HG03039 (cell line): Measurements from ENCODE around the gene PSMA7.

Experiments
- ATAC-seq: cut with Tn5 transposase; IDR thresholded peaks from one replicate; pipeline ENCODE4 v1.9.1; 2021; ENCODE audit warnings: mild to moderate bottlenecking, moderate library complexity; ENCODE audit not compliant: unreplicated experiment

The PSMA7 gene

DNA sequence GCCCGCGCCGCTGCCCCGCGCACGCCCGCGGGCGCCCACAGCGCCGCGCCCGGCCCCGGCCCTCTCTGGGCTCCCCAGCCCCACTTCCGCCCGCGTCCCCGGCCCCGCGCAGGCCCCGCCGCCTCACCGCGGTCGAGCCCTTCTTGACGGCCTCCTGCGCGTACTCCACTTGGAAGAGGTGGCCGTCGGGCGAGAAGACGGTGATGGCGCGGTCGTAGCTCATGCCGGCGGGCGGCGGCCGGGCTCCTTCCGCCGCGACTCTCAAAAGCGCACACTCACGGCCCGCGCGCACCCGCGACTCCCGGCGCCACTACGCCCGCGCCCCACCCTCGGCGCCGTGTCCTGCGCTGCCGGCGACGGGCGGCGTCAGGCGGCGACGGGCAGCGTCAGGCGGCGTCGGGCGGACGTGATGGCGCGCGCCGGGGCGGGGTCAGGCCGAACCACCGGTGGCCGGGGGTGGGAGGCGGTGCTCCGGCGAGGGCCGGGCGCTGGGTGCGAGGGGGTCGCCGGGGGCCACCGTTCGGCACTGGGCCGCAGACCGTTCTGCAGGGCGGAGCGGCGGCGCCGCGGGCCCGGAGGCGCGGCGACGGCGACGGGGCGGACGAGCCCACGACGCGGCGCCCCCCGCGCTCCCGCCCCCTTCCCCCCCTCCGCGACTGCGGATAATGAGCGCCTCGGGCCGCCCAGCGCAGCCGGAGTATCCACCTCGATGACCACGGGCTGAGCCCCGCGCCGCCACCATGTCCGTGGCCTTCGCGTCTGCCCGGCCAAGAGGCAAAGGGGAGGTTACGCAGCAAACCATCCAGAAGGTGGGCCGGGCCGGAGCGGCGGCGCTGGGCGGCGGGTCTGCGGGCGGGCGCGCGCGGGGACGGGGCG lies at the start of gene PSMA7, which contains the start of gene SS18L1:
TSS of gene PSMA7 (minus strand) at position 314 of the 876 bp plus-strand sequence. CDS start at position 223, 91 bp downstream.
TSS of gene SS18L1 (plus strand) at position 689 of the 876 bp plus-strand sequence. CDS start at position 741, 52 bp downstream.
- ATAC-seq, result peak; percentile 67

DNA sequence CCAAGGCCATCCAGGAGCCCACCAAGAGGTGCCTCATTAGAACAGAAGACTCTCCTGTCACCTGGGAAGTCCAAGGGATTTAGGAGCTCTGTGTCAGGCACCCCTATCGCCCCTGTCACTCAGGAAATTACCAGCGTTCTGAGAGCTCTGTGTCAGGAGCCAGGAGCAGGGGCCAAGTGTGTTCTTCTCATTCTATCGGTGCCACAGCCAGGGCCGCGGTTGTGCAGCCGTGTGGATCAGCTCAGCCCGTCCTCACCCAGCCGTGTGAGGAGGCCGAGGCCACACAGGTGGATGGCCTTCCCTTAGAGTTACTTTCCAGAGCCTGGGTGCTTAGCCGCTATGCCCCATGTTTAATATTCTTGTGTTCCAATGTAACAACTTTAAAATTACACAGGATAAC lies 49.4 kb upstream of the PSMA7 start:
- no peak for ATAC-seq

DNA sequence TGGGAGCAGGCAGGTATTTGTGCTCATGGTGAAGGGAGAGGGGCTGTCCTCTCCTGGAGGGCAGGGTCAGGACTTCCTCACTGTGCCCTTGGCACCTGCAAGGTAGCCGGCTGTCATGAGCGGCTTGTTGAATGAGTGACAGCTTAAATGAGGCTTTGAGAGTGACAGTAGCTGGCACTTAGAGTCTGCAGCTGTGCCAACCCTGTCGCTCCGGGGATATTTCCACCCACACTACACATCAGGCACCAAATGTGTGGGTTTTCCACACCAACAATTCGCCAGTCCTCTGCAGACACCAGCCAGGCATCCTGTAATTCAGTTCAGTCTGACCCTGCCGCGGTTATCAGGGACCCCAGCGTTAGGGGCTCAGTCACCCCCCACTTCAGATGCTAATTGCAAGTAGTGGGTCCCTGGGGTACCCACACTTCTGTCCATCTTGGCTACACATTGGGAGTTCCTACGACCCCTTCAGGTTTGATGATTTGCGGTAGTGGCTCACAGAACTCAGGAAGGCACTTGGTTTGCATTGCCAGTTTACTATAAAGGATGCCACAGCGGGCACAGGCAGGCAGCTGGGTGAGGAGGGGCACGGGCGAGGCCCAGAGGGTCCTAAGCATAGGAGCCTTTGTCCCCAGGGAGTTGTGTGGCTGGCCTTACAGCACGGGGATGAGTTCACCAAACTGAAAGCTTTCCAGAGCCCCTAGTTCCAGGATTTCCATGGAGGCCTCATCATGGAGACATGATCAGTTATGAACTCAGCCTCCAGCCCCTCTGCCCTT lies 48.8 kb upstream of the PSMA7 start:
- no peak for ATAC-seq

DNA sequence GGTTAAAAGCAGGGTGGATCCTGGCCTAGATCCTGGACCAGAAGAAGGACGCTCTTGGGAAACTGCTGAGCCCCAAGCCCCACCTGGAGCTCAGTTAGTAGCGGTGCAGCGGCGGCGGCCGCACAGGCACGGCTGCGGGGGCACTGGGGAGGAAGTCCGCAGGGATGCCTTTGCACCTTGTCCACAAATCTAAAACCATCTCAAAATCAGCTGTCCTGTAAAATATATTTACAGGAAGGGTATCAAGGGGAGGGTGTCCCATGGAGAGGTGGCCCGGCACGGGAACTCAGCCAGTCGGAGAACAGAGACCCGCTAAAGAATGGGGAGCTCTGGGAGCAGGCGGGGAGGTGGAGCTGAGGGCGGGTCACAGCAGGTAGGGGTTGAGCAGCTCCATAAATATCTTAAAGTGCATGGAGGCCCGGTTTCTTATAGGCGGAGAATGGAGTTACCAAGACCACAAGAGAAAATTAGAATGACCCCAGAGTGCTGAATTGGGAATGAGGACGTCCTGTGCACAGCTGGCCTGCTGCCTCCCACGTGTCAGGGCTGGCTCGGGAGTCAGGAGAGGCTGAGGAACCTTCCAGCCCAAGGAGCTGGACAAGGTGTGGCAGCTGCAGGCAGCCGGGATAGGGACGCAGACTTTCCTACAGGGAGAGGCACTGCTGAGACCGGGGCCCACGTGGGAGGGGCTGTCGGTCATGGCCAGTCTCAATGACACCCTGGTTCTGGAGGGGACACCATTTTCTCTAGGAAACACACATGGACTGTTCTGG lies 47.6 kb upstream of the PSMA7 start:
- ATAC-seq, result no peak

DNA sequence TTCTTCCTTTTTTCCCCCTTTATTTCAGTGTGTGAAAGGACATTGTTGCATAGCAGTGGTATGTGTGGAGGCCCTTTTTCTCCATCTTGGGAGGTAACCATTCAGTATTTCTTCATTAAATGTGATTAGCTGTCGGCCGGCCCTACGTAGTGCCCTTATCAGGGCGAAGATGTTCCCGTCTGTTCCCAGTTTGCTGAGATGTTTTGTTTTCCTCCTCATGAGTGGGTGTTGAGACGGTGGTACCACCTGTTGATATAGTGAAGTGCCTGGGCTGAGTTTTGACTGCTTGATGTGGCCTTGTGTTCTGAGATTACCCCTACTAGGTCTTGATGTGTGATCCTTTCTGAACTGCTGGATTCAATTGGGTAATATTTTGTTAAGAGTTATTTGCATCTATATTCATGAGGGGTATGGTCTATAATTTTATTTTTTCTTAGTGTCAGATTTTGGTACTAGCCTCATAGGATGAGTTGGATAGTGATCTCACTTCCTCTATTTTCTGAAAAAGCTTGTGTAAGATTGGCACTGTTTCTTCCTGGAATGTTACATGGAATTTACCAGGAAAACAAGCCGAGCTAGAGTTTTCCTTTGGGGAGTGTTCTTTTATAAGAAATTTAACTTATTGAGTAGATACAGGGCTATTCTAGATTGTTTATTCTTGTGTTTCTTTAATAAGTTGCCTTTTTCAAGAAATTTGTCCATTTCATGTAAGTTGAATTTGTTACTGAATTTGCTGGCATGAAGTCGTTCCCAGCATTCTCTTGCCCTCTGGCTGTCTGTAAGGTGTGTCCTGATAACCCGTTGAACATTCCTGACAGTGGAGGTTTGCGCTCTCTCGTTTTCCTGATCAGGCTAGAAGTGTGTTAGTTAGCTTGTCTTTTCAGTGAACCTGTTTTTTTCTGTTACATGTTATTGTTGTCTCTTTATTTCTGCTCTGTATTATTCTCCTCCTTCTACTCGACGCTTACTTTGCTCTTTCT lies 44.0 kb upstream of the PSMA7 start:
- ATAC-seq, result no peak

DNA sequence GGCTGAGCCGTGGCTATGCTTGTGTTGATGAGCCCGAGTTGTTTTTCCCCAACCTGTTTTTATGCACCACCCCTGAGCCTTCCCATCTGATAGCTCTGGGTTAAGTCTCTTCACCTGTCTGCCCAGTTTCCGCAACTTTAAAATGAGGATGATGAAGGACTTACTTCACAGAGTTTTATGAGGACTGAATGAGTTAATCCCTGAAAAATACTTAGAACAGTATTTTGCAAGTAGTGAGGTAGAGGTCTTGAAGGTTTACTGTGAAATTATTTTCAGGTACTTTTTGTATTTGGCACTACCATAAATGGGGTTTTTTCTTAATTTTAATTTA lies 42.9 kb upstream of the PSMA7 start:
- ATAC-seq, result no peak

DNA sequence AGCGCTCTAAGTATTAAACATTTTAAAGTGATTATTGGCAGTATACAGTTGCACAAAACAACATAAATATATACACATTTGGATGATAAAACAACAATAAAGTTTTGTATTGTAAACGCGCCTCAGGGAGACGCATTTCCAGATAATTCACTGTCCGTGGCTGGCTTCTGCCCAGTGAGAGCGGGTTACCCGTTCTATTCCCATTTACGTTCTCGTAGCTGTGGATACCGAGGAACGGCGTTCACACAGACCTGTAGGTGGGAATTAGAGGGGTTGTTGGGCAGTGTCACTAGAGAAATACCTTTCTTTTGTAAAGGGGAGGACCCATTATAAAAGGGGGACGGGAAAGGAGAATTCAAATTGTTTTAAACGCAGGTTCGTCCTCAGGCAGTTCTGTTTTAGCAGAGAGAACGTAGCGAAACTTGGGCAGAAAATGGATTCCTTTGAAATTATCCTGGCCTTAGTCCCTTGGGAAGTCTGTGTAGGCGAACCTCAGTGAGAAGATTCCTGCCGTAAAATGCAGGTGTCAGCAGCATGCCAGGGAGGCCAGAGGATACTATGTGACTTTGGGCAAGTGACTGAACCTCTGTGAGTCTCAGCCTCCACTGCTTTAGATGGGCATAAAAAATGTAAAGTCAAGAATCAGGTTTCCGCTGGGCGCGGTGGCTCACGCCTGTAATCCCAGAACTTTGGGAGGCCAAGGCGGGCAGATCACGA lies 40.4 kb upstream of the PSMA7 start:
- no peak for ATAC-seq

DNA sequence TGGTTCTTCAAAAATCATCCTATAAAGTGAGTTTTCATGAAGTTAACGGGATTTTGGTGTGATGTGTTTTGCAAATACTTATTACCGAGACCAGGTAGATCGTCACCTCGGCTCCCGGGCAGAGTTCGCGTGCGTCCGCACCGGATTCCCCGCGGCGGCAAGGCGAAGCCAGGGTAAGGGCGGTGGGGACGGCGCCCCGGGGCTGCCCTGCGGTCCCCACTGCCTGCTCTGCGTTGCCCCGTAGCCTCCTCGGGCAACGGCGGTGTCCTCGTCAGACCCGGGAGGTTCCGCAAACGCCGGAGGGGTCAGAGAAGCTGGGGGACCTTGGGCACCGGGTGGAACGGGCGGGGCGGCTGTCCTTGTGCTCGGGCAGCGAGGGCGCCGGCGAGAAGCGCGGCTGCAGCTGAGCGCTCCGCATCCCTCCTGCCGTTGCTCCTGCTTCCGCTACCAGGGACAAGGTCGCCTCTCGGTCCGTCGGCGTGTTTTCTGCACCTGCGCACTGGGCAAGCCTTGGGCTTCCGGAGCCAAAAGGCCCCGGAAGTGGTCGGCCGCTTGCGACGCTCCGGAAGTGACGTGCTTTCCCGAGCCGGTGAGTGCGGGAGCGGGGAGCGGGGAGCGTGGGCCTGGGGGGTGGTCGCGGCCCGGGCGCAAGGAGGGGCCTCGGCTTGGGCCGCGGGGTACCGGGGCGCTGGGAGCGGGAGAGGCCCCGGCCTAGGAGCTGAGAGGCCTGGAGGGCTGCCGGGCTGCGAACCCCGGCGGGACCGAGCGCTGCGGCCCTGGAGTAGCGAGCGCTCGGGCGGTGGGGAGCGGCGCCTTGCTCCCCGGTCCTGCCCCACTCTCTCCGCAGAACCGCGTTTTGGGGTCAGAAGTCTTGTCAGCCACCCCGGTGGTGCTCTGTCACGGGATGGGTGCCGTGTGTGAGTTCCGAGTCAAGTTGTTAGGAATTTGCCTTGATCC lies 39.6 kb upstream of the PSMA7 start, which contains the start of gene MTG2:
TSS of gene MTG2 (plus strand) at position 560 of the 957 bp plus-strand sequence. CDS start 10,393 bp downstream, outside the sequence.
- peak; percentile 88 for ATAC-seq

DNA sequence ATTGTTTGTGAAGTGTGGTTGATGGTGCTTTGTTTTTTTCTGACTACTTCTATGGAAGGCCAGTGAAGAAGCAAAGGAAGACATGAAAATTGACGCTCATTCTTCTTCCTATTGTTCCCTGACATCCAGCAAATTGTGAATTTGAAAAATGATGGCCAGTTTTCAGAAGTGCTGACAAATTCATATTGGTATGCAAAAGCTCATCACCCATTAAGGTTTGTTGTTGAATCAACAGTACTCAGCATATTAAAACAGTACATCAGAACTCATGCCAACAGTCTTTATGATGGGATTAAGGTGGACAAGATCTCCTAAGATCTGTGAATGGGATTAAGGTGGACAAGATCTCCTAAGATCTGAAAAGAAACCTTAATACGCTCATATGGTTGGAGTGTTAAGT lies 38.6 kb upstream of the PSMA7 start:
- no peak for ATAC-seq

DNA sequence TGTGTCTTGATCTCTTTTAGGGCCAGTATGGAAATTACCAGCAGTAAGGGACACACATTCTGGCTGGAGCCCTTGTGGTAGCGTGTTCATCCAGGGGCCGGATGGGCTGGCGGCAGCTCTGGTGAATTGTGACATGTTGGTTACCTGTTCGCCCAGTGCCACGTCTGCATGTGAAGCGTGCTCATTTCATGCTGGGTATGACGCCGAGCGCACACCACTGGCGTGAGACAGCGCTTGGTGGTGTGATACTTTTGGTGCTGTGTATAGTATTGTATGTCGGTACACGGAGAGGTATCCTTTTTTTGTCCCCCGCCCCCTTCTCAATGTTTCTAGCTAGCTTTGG lies 35.9 kb upstream of the PSMA7 start:
- ATAC-seq, result no peak

DNA sequence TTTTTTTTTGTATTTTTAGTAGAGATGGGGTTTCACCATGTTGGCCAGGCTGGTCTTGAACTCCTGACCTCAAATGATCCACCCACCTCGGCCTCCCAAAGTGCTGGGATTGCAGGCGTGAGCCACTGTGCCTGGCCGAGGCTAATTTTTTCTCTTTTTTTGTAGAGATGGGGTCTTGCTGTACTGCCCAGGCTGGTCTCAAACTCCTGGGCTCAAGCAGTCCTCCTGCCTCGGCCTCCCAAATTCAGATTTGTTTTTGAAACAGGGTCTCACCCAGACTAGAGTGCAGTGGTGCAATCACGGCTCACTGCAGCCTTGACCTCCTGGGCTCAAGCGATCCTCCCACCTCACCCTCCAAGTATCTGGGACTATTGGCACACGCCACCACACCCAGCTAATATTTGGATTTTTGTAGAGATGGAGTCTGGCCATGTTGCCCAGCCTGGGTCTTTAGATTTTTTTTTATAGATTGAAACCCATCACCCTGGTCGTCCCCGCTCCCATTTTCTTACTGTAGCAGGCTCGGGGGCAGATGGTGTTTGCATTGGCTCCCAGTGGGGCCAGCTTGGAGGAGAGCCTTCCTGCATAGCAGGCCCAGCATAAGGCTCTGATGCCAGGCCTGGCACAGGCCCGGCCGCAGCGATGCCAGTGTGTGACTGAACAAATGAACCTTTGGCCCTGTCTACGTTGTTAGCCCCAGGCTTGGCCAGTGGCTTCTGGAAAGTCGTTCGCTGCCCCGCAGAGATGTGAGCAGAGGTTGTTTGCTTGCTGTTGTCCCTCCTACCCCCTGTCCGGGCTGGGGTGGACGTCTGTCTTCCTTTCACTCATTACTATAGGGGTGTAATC lies 35.3 kb upstream of the PSMA7 start:
- ATAC-seq, result no peak

DNA sequence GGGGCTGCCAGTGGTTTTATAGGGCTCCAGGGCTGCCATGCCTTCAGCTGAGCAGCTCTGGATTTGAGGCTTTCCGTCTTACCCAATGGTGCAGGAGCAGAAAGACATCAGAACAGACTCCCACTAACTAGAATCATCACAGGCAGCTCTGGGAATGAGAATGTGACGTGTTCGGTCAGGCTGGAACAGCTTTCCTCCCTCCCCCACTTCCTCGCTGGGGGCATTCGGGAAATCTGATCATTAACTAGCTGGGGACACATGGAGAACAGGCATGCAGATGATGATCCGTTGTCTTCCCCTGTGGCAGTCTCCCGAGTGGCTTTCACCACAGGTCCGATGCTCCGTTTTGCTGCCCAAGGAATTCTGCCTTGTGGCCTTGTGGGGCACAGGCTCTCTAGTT lies 34.1 kb upstream of the PSMA7 start:
- ATAC-seq, result no peak

DNA sequence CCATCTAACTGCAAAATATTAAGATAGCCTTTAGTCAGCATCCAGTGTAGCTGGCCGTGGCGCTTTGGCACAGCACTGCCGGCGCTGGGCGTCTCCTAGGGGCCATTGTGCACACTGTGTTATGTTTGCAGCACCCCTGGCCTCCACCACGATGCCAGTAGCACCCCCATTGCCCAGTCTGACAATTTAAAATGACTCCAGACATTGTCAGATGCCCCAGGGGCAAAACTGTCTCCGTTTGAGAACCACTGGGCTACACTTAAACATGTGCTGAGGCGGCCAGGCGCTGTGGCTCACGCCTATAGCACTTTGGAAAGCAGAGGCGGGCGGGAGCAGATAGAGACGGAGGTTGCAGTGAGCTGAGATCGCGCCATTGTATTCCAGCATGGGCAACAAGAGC lies 33.7 kb upstream of the PSMA7 start:
- ATAC-seq, result no peak

DNA sequence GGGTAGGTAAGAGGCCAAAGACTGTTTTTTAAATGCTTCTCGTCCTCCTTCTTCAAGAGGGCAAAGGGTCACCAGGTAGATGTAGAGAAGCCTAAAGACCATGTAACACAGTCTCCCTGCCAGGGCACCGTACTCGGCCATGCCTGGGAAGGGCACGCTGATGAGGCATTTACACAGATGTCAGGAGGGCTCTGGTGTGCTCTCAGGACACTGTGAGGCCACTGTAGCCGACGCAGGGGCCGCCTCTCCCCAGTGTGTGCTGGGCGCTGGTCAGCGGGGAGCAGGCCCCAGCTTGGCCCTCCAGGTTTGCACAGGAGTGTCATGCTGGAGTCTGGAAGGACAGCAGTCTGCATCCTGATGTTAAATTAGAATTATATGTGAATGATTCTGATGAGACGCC lies 32.5 kb upstream of the PSMA7 start:
- no peak for ATAC-seq

DNA sequence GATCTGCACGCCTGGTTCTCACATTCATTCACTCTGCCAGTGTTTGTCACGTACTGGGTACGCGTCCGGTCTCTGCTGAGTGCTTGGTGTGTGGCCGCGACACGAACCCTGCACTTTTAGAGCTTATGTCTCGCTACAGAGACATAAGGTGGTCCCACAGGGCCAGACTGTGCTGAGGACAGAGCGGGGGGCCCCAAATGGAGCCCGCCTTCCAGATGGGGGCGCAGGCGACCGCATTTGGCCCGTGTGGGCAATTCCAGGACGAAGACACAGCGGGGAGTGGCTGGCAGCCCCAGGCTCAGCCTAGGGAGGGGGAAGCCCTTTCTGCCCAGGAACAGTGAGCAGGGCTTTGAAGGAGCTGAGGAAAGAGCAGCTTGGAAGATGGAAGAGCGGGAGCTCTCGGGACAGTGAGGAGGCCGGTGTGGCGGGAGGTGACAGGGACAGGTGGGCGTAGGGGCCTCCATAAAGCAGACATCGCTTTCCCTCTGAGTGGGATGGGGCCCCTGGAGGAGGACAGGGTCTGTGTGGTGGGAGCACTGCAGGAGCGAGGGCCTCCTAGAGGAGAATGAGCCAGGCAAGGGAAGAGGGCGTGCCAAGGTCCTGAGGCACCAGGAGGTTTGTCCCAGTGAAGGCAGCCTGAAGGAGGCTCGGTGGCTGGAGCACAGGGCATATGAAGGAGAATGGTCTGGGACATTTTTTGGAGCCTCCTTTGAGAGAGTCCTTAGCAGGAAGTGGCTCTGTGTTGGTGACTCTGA lies 31.9 kb upstream of the PSMA7 start:
- no peak for ATAC-seq

DNA sequence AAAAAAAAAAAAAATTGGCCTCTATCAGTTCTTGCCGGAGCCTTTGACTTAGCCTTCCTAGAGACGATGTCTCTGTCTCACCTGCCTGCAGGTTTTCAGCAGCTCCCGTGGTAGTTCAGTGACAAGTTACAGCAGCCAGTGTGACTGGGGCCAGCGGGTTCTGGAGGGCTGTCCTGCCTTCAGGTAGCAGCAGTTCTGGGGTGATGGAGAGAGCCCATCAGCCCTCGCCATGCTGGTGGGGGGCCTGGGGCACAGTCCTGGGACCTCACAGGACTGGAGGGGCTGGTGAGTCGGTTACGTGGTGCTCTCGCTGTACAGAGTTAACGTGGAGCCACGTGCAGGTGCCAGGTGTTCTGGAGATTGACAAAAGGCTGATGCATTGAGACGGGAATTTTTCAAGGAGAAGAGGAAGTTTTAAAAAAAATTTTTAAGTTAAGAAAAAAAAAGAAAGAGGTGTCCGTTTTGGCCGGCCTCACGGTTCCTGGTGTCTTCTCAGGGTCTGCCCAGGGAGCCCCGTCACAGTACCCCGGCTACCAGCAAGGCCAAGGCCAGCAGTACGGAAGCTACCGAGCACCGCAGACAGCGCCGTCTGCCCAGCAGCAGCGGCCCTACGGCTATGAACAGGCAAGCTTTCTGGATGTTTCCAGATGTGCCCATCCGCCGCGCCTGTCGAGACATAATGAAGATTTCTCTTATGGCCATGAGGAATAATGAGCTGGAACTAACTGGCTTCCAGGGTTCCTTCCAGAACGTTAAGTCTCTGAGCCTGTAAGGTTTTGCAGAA lies 31.0 kb upstream of the PSMA7 start:
- ATAC-seq, result no peak
